Gastrocnemius medialis (tissue), 4 donors: ENCODE data around the gene C12orf42.

Experiments
- CTCF ChIP-seq, 5 experiments: fragments of 450-650 bp in 3 of 5; fragments of 200-600 bp in 2 of 5; sonication (generic) in 2 of 5; IDR thresholded peaks in 4 of 5; conservative IDR thresholded peaks in 1 of 5; 1 replicate in 4 of 5; 2 replicates in 1 of 5; pipeline ENCODE4 v1.5.1; 2016 to 2019; ENCODE audit warnings: antibody characterized with exemption in 5 of 5, mild to moderate bottlenecking in 3 of 5, moderate library complexity in 3 of 5
- POLR2A ChIP-seq, 2 donors: fragments of 450-650 bp; IDR thresholded peaks; one replicate each; pipeline ENCODE4 v1.6.1; 2017; ENCODE audit warnings: antibody characterized with exemption in 2 of 2, mild to moderate bottlenecking in 2 of 2, moderate library complexity in 2 of 2

GRCh38 chr12:103369929-103370328 lies 125.8 kb downstream of the C12orf42 start:
- TF ChIP-seq POLR2A (IDR thresholded peaks at IDR 0.05) (no peak), CTCF (IDR thresholded peaks at IDR 0.05 in 4 of 5, conservative IDR thresholded peaks at IDR 0.05 in 1 of 5) (no peak)
